H9 (cell line): Measurements from ENCODE around the gene GCSAML. TPM values are rescaled to one million over a fixed set of nuclear protein-coding genes. Genes with fewer than 3 reads are reported as not detected.

Source experiments
- DNase-seq: peaks from one replicate; pipeline ENCODE4 v3.0.0-alpha.2; 2017
- H2AFZ ChIP-seq: one replicate; pipeline ENCODE4 v1.6.1; 2013; ENCODE audit warnings: mild to moderate bottlenecking, low read length, control low read depth, moderate library complexity
- H2AK5ac ChIP-seq: 2 replicates; pipeline ENCODE4 v1.6.1; 2013; ENCODE audit warnings: low read length, control low read depth, mixed read lengths; ENCODE audit not compliant: insufficient read length
- H2BK120ac ChIP-seq: one replicate; pipeline ENCODE4 v1.6.1; 2013; ENCODE audit warnings: low read depth, mild to moderate bottlenecking, low read length, control low read depth, inconsistent platforms; ENCODE audit not compliant: poor library complexity, severe bottlenecking
- H2BK12ac ChIP-seq: 2 replicates; pipeline ENCODE4 v1.6.1; 2013; ENCODE audit warnings: low read length, control low read depth, mixed read lengths, low read depth; ENCODE audit not compliant: insufficient read length
- H2BK15ac ChIP-seq: 2 replicates; pipeline ENCODE4 v1.6.1; 2013; ENCODE audit warnings: low read depth, low read length, control low read depth
- H2BK20ac ChIP-seq: one replicate; pipeline ENCODE4 v1.6.1; 2013; ENCODE audit warnings: low read depth, mild to moderate bottlenecking, low read length, control low read depth, inconsistent platforms; ENCODE audit not compliant: poor library complexity, severe bottlenecking
- H2BK5ac ChIP-seq: 2 replicates; pipeline ENCODE4 v1.6.1; 2013; ENCODE audit warnings: low read length, control low read depth, mixed read lengths; ENCODE audit not compliant: insufficient read length
- H3K14ac ChIP-seq: 2 replicates; pipeline ENCODE4 v1.6.1; 2013; ENCODE audit warnings: low read length, control low read depth; ENCODE audit not compliant: insufficient read depth
- H3K18ac ChIP-seq: 2 replicates; pipeline ENCODE4 v1.6.1; 2013; ENCODE audit warnings: low read depth, mild to moderate bottlenecking, mixed read lengths, low read length, control low read depth; ENCODE audit not compliant: insufficient read length
- H3K23ac ChIP-seq: 2 replicates; pipeline ENCODE4 v1.6.1; 2013; ENCODE audit warnings: low read length, control low read depth, mixed read lengths, low read depth; ENCODE audit not compliant: insufficient read length
- H3K23me2 ChIP-seq: 2 replicates; pipeline ENCODE4 v1.6.1; 2013; ENCODE audit warnings: low read depth, mild to moderate bottlenecking, mixed read lengths, low read length, control low read depth; ENCODE audit not compliant: insufficient read length, poor library complexity, severe bottlenecking
- H3K27ac ChIP-seq: 2 replicates; pipeline ENCODE4 v1.5.1; 2013; ENCODE audit warnings: low read length, control low read depth, mixed read lengths, low read depth; ENCODE audit not compliant: insufficient read length
- H3K27me3 ChIP-seq: 2 replicates; pipeline ENCODE4 v1.6.1; 2013; ENCODE audit warnings: low read length, control low read depth, inconsistent platforms; ENCODE audit not compliant: insufficient read depth
- H3K4ac ChIP-seq: 2 replicates; pipeline ENCODE4 v1.6.1; 2013; ENCODE audit warnings: low read depth, mild to moderate bottlenecking, control low read depth, inconsistent platforms, low read length, moderate library complexity
- H3K4me1 ChIP-seq: 2 replicates; pipeline ENCODE4 v1.6.1; 2013; ENCODE audit warnings: low read length, control low read depth, inconsistent platforms; ENCODE audit not compliant: insufficient read depth
- H3K4me2 ChIP-seq: 2 replicates; pipeline ENCODE4 v1.6.1; 2013; ENCODE audit warnings: low read length, control low read depth, mixed read lengths; ENCODE audit not compliant: insufficient read length, insufficient read depth
- H3K56ac ChIP-seq: 2 replicates; pipeline ENCODE4 v1.6.1; 2013; ENCODE audit warnings: low read depth, mild to moderate bottlenecking, mixed read lengths, low read length, control low read depth; ENCODE audit not compliant: insufficient read length
- H3K79me1 ChIP-seq: 2 replicates; pipeline ENCODE4 v1.6.1; 2013; ENCODE audit warnings: low read depth, mild to moderate bottlenecking, moderate library complexity, low read length, control low read depth, inconsistent platforms; ENCODE audit not compliant: insufficient read depth, poor library complexity, severe bottlenecking
- H3K79me2 ChIP-seq: 2 replicates; pipeline ENCODE4 v1.6.1; 2013; ENCODE audit warnings: low read length, control low read depth, inconsistent platforms; ENCODE audit not compliant: insufficient read depth
- H3K9ac ChIP-seq: 2 replicates; pipeline ENCODE4 v1.6.1; 2013; ENCODE audit warnings: low read length, control low read depth, mixed read lengths; ENCODE audit not compliant: insufficient read length; ENCODE audit errors: extremely low read depth
- H3K9me3 ChIP-seq: one replicate; pipeline ENCODE4 v1.6.1; 2013; ENCODE audit warnings: low read depth, low read length, inconsistent platforms; ENCODE audit not compliant: control insufficient read depth
- H3T11ph ChIP-seq: one replicate; pipeline ENCODE4 v1.6.1; 2013; ENCODE audit warnings: mild to moderate bottlenecking, low read length, control low read depth, inconsistent platforms
- H4K20me1 ChIP-seq: one replicate; pipeline ENCODE4 v1.6.1; 2013; ENCODE audit not compliant: control insufficient read depth, insufficient read length, insufficient read depth
- H4K5ac ChIP-seq: 2 replicates; pipeline ENCODE4 v1.6.1; 2013; ENCODE audit warnings: low read depth, mild to moderate bottlenecking, mixed read lengths, low read length, control low read depth; ENCODE audit not compliant: insufficient read length
- H4K8ac ChIP-seq: replicated peaks from 2 replicates; pipeline ENCODE4 v1.6.1; 2013; ENCODE audit warnings: low read length, control low read depth, mixed read lengths, low read depth; ENCODE audit not compliant: insufficient read length
- H4K91ac ChIP-seq: 2 replicates; pipeline ENCODE4 v1.6.1; 2013; ENCODE audit warnings: low read depth, mild to moderate bottlenecking, moderate library complexity, mixed read lengths, low read length, control low read depth; ENCODE audit not compliant: insufficient read length
- H3K27ac Mint-ChIP-seq, 3 experiments: 2 replicates in 2 of 3; 3 replicates in 1 of 3; pipeline ENCODE4 v1.8.0; 2020 to 2021; ENCODE audit warnings: mixed read lengths in 3 of 3, mild to moderate bottlenecking in 1 of 3, moderate library complexity in 1 of 3
- H3K27me3 Mint-ChIP-seq: 2 replicates; pipeline ENCODE4 v1.8.0; 2021; ENCODE audit warnings: low read depth, mild to moderate bottlenecking, moderate library complexity, mixed read lengths
- H3K36me3 Mint-ChIP-seq, 3 experiments: 2 replicates in 2 of 3; 3 replicates in 1 of 3; pipeline ENCODE4 v1.8.0; 2020 to 2021; ENCODE audit warnings: low read depth in 3 of 3, mixed read lengths in 3 of 3; ENCODE audit not compliant: insufficient read depth in 1 of 3
- H3K4me1 Mint-ChIP-seq, 2 experiments: 2 replicates each; pipeline ENCODE4 v1.8.0; 2020; ENCODE audit warnings: mixed read lengths in 2 of 2
- H3K4me3 Mint-ChIP-seq, 2 experiments: 2 replicates in 1 of 2; 3 replicates in 1 of 2; pipeline ENCODE4 v1.8.0; 2020 to 2021; ENCODE audit warnings: mild to moderate bottlenecking in 2 of 2, mixed read lengths in 2 of 2, moderate library complexity in 1 of 2
- H3K9me3 Mint-ChIP-seq, 2 experiments: 2 replicates in 1 of 2; 3 replicates in 1 of 2; pipeline ENCODE4 v1.8.0; 2020; ENCODE audit warnings: mild to moderate bottlenecking in 2 of 2, mixed read lengths in 2 of 2, moderate library complexity in 1 of 2
- WGBS: extraction: QIAGEN DNeasy Blood & Tissue Kit; methylation state at CpG from one replicate; pipeline ENCODE4 v1.1.7; 2013; ENCODE audit warnings: missing lambda C conversion rate, low lambda C conversion rate, mixed read lengths; ENCODE audit not compliant: insufficient read length; ENCODE audit errors: extremely low coverage; 5-methylcytosine and 5-hydroxymethylcytosine counted together
- total RNA-seq: library from RNA; stranded (reverse); gene quantifications from 2 replicates; pipeline ENCODE4 v1.2.1, GENCODE V29; 2021
- TF ChIP-seq, protein P1 (sequence below): fragments of 200-600 bp; sonication (generic); conservative IDR thresholded peaks from 3 replicates; pipeline ENCODE4 v1.8.0; 2021; ENCODE audit warnings: antibody characterized with exemption, mild to moderate bottlenecking

Gene GCSAML
- total RNA-seq, 1 experiment from 2014 or later: not detected

DNA sequence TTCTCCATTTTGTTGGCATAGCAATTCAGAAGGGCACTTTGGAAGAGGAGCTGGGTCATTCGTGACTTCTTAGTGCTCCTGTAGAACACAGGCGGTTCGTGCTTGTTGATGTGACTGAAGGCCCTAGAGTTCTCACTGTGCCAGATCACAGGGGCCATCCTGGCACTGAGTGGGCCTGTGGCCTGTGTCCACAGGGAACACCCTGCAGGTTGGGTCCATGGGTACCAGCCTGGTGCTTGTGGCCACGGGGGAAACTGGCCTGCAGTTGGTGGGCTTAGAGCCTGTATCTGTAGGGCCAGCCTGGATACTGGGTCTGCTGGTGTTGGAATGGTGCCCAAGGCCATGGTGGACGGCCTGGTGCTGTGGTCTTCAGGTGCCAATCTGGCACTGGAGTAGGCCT lies 65.7 kb downstream of the GCSAML start:
- Histone ChIP-seq H3K27me3 (no peaks in the 10 kb centered on the region), H3K9me3 (no peaks in the 10 kb centered on the region), H3K4me1 (no peaks in the 10 kb centered on the region), H2AFZ (no peak overlapping the region), H3K79me2 (no peaks in the 10 kb centered on the region), H2BK20ac (no peak overlapping the region), H3T11ph (no peak overlapping the region), H4K5ac (no peak overlapping the region), H3K9ac (no peak overlapping the region), H3K23ac (no peak overlapping the region), H4K91ac (no peak overlapping the region), H2BK120ac (no peak overlapping the region), H2BK15ac (no peak overlapping the region), H2BK5ac (no peak overlapping the region), H2BK12ac (no peak overlapping the region), H3K79me1 (no peaks in the 10 kb centered on the region), H3K23me2 (no peaks in the 10 kb centered on the region), H3K56ac (no peak overlapping the region), H3K14ac (peak overlapping the region; percentile 46; the same call in 1 of the 2 replicates), H3K4ac (no peak overlapping the region), H4K20me1 (no peaks in the 10 kb centered on the region), H3K18ac (no peak overlapping the region), H3K27ac (no peak overlapping the region), H4K8ac (no peak overlapping the region), H2AK5ac (no peak overlapping the region), H3K4me2 (no peak overlapping the region)
- WGBS: no CpG with 5 or more reads among the region's 5 CpGs
- Mint-ChIP-seq H3K9me3 (peaks cover 0 to 1% of the 10 kb centered on the region in 2 experiments; a peak in 3 of 5 replicates), H3K4me3 (no peak overlapping the region), H3K36me3 (no peaks in the 10 kb centered on the region), H3K27ac (no peak overlapping the region), H3K27me3 (no peaks in the 10 kb centered on the region), H3K4me1 (0 out of 4 replicates have a peak, but pooled peaks cover 0 to 3% of the 10 kb centered on the region in 2 experiments)
- no peak for DNase-seq
- TF ChIP-seq, protein P1, sequence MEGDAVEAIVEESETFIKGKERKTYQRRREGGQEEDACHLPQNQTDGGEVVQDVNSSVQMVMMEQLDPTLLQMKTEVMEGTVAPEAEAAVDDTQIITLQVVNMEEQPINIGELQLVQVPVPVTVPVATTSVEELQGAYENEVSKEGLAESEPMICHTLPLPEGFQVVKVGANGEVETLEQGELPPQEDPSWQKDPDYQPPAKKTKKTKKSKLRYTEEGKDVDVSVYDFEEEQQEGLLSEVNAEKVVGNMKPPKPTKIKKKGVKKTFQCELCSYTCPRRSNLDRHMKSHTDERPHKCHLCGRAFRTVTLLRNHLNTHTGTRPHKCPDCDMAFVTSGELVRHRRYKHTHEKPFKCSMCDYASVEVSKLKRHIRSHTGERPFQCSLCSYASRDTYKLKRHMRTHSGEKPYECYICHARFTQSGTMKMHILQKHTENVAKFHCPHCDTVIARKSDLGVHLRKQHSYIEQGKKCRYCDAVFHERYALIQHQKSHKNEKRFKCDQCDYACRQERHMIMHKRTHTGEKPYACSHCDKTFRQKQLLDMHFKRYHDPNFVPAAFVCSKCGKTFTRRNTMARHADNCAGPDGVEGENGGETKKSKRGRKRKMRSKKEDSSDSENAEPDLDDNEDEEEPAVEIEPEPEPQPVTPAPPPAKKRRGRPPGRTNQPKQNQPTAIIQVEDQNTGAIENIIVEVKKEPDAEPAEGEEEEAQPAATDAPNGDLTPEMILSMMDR: no peak

Other genes starting within 250 kb of the GCSAML start
- gene ZNF496, start 217.3 kb upstream of the GCSAML start, total RNA-seq: 66.5 and 72.9 TPM in 2 replicates
- not detected in 2 replicates for gene NLRP3, start 133.0 kb upstream of the GCSAML start, total RNA-seq
- gene OR2B11, start 91.0 kb upstream of the GCSAML start, total RNA-seq: not detected in 2 replicates
- gene OR2C3, start 12.7 kb upstream of the GCSAML start, total RNA-seq: not detected in 2 replicates
- not detected in 2 replicates for gene OR2G2, start 39.2 kb downstream of the GCSAML start, total RNA-seq
- not detected in 2 replicates for gene OR2G3, start 56.5 kb downstream of the GCSAML start, total RNA-seq
- not detected in 2 replicates for gene OR13G1, start 130.6 kb downstream of the GCSAML start, total RNA-seq
- gene OR6F1, start 167.5 kb downstream of the GCSAML start, total RNA-seq: not detected in 2 replicates
- not detected in 2 replicates for gene OR14K1, start 189.5 kb downstream of the GCSAML start, total RNA-seq
- gene OR14A2, start 199.0 kb downstream of the GCSAML start, total RNA-seq: not detected in 2 replicates
- gene OR1C1, start 211.4 kb downstream of the GCSAML start, total RNA-seq: not detected in 2 replicates